ENCODE results near the gene STXBP2. TPM values are rescaled to one million over a fixed set of nuclear protein-coding genes. Genes with fewer than 3 reads are reported as not detected.
A peak's percentile ranks its signal among the peaks of the same experiment; 100 is the strongest.

The STXBP2 gene
- 100 to 1,000 TPM; 256 to 274 TPM for total RNA-seq
- total RNA-seq = 9.4 to 20.5 reads per million in 2 donors

DNA sequence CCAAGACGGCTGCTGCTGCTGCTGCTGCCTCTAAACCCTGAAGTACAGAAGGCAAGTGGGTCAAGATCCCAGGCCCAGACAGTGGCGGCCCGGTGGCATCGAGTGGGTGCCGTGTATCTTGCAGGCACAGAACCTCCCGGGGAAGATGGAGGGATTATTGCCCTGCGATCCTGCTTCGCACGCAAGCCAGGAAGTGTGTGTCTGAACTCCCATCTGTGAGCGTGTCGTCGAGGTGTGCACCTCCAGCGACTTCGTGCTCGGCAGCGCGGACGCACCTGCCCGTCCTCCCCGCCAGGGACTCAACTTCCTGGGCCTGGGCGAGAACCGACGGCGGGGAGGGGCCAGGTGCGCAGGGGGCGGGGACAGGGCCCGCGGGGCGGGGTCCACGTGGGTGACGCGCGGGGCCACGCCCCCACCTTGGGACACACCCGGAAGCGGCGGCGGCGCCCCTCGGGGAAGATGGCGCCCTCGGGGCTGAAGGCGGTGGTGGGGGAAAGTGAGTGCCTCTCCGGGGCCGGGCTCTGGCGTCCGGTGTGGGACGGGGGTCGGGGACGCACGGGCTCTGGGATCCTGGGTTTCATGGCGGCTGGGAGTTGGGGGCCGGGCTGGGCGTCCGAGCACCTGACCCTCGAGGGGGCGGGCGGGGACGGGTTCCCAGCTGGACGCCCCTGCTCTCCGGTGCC is at the start of gene STXBP2:
TSS of gene STXBP2 (plus strand) at position 420 of the 683 bp plus-strand sequence. CDS start at position 460, 40 bp downstream.
- H3K4me1 Mint-ChIP-seq = peaks cover 16% of the 10 kb centered on the region

DNA sequence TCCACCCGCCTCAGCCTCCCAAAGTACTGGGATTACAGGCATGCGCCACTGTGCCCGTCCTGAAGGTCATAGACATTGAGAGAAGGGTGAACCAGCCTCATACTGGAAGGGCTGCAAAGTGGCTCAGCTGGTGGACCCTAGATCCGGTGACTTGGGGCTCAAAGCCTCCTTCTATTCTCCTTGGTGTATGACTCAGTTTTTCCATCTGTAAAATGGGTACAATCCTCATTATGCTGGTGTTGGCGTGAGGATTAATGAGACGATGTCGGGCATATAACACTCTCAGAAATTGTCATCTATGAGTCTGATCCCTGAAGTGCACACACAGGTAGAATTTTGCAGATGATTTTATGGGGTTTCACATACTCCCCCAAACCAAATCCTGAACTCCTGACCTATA is 47.1 kb upstream of the STXBP2 start:
- H3K27ac Mint-ChIP-seq = no peak overlapping the region
- H3K27me3 Mint-ChIP-seq = peaks cover 27% of the 10 kb centered on the region
- no peaks in the 10 kb centered on the region for H3K9me3 ChIP-seq (ENCODE audit: control insufficient read depth, low read length, poor library complexity, severe bottlenecking)
- H3K4me1 Mint-ChIP-seq = peaks cover 2% of the 10 kb centered on the region
- H3K4me3 Mint-ChIP-seq = no peak overlapping the region
- no peak for DNase-seq
- H3K36me3 Mint-ChIP-seq (ENCODE audit: low read depth) = peaks cover 2% of the 10 kb centered on the region
- no peak for ATAC-seq

More for the DNA sequence above, at the start of gene STXBP2:
- no peaks in the 10 kb centered on the region for H3K9me3 ChIP-seq (ENCODE audit: control insufficient read depth, low read length, poor library complexity, severe bottlenecking)
- Mint-ChIP-seq H3K27me3 (no peaks in the 10 kb centered on the region), H3K27ac (peak within 1 kb of the TSS; percentile 83), H3K36me3 (ENCODE audit: low read depth) (peaks cover 6% of the 10 kb centered on the region), H3K4me3 (peak within 1 kb of the TSS; percentile 87)
- DNase-seq = peak; percentile 92 to 96 (median 95)
- peak; percentile 97 for ATAC-seq

DNA sequence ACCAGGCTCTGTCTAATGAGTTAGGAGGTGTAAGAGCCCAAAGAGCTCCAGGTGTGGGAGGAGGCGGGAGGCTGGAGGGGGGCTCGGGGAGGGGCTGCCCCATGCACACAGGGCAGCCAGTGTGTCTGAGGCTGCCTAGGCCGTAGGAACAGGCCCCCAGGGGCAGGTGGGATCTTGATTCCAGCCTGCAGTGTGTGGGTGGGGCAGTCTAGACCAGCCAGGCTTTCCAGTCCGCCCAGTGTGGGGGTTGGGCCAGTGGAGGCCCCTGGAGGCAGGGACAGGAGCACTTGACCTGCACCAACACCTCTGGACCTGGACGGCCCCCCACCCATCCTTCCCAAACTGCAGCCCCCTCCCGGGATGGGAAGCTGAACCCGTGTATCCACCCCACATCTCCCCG is 46.7 kb upstream of the STXBP2 start:
- H3K4me3 Mint-ChIP-seq = no peak overlapping the region
- ATAC-seq (no peak), DNase-seq (no peak)
- H3K27ac Mint-ChIP-seq = no peak overlapping the region
- peaks cover 4% of the 10 kb centered on the region for H3K36me3 Mint-ChIP-seq (ENCODE audit: low read depth)
- peaks cover 28% of the 10 kb centered on the region for H3K27me3 Mint-ChIP-seq
- H3K4me1 Mint-ChIP-seq = peaks cover 5% of the 10 kb centered on the region
- H3K9me3 ChIP-seq (ENCODE audit: control insufficient read depth, low read length, poor library complexity, severe bottlenecking) = no peaks in the 10 kb centered on the region

- peaks cover 9% of the 10 kb centered on the region for H3K4me1 Mint-ChIP-seq
- H3K27me3 Mint-ChIP-seq = peaks cover 53% of the 10 kb centered on the region
- H3K36me3 Mint-ChIP-seq (ENCODE audit: low read depth) = peaks cover 5% of the 10 kb centered on the region
Observed at GRCh38 chr19:7595466-7596133, 41.3 kb upstream of the STXBP2 start, which contains the start of gene CAMSAP3. CAMSAP3 (plus strand) TSS chr19:7595863; CDS start chr19:7596003, 140 bp downstream.

GRCh38 chr19:7596211-7596937 is 40.5 kb upstream of the STXBP2 start:
- Mint-ChIP-seq H3K4me3 (peak overlapping the region; percentile 75), H3K27me3 (peaks cover 53% of the 10 kb centered on the region), H3K36me3 (ENCODE audit: low read depth) (peaks cover 7% of the 10 kb centered on the region), H3K4me1 (peaks cover 9% of the 10 kb centered on the region), H3K27ac (no peak overlapping the region)
- H3K9me3 ChIP-seq (ENCODE audit: control insufficient read depth, low read length, poor library complexity, severe bottlenecking) = no peaks in the 10 kb centered on the region
- ATAC-seq (peak; percentile 16), DNase-seq (no peak)

More at GRCh38 chr19:7595466-7596133, 41.3 kb upstream of the STXBP2 start, which contains the start of gene CAMSAP3:
- H3K9me3 ChIP-seq (ENCODE audit: control insufficient read depth, low read length, poor library complexity, severe bottlenecking) = no peaks in the 10 kb centered on the region
- peak within 1 kb of the TSS; percentile 83 for H3K4me3 Mint-ChIP-seq
- peak in 2 of 3 donors; percentile 26 to 31 for DNase-seq
- ATAC-seq = peak; percentile 84
- no peak within 1 kb of the TSS for H3K27ac Mint-ChIP-seq

DNA sequence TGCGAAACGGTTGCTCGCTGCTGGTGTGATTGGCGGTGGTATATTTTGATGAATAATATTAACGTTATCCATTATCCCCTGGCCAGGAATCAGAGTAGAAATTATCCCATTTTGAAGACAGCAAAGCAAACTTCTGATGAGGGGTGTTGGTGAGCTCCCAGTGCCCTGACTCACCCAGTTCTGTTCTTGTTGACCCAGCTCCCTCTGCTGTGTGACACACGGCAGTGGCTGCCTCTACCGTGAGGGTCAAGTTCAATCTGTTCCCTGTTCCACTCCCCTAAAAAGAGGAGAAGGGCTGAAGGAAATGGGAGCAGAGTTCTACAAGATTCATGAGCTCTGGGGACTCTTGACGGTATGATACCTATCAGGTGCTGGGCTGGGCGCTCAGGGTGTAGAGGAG is 39.2 kb upstream of the STXBP2 start:
- H3K27ac Mint-ChIP-seq = no peak overlapping the region
- H3K9me3 ChIP-seq (ENCODE audit: control insufficient read depth, low read length, poor library complexity, severe bottlenecking) = no peaks in the 10 kb centered on the region
- DNase-seq = no peak
- ATAC-seq = no peak
- H3K27me3 Mint-ChIP-seq = peaks cover 59% of the 10 kb centered on the region
- peaks cover 9% of the 10 kb centered on the region for H3K4me1 Mint-ChIP-seq
- peaks cover 7% of the 10 kb centered on the region for H3K36me3 Mint-ChIP-seq (ENCODE audit: low read depth)
- no peak overlapping the region for H3K4me3 Mint-ChIP-seq

- no peak for ATAC-seq
- peaks cover 9% of the 10 kb centered on the region for H3K4me1 Mint-ChIP-seq
- no peak overlapping the region for H3K4me3 Mint-ChIP-seq
Observed at GRCh38 chr19:7598180-7598579, 38.7 kb upstream of the STXBP2 start.

DNA sequence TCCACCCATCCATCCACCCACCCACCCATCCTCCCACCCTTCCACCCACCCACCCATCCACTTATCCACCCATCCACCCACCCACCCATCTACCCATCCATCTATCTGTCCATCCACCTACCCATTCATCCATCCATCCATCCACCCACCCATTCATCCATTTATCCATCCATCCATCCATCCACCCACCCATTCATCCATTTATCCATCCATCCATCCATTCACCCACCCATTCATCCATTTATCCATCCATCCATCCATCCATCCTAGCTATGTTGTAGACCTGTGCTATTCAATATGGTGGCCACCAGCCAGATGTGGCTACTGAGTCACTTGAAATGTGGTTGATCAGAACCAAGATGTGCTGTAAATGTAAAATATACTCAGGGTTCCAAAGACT is 36.2 kb upstream of the STXBP2 start:
- no peak overlapping the region for H3K4me3 Mint-ChIP-seq
- no peak for DNase-seq
- no peak overlapping the region for H3K27ac Mint-ChIP-seq
- H3K27me3 Mint-ChIP-seq = peaks cover 43% of the 10 kb centered on the region
- no peaks in the 10 kb centered on the region for H3K9me3 ChIP-seq (ENCODE audit: control insufficient read depth, low read length, poor library complexity, severe bottlenecking)
- ATAC-seq = no peak
- peaks cover 9% of the 10 kb centered on the region for H3K36me3 Mint-ChIP-seq (ENCODE audit: low read depth)
- peaks cover 4% of the 10 kb centered on the region for H3K4me1 Mint-ChIP-seq

More at GRCh38 chr19:7598180-7598579, 38.7 kb upstream of the STXBP2 start:
- DNase-seq = no peak
- peaks cover 56% of the 10 kb centered on the region for H3K27me3 Mint-ChIP-seq
- H3K36me3 Mint-ChIP-seq (ENCODE audit: low read depth) = peaks cover 7% of the 10 kb centered on the region
- no peak overlapping the region for H3K27ac Mint-ChIP-seq
- H3K9me3 ChIP-seq (ENCODE audit: control insufficient read depth, low read length, poor library complexity, severe bottlenecking) = no peaks in the 10 kb centered on the region

DNA sequence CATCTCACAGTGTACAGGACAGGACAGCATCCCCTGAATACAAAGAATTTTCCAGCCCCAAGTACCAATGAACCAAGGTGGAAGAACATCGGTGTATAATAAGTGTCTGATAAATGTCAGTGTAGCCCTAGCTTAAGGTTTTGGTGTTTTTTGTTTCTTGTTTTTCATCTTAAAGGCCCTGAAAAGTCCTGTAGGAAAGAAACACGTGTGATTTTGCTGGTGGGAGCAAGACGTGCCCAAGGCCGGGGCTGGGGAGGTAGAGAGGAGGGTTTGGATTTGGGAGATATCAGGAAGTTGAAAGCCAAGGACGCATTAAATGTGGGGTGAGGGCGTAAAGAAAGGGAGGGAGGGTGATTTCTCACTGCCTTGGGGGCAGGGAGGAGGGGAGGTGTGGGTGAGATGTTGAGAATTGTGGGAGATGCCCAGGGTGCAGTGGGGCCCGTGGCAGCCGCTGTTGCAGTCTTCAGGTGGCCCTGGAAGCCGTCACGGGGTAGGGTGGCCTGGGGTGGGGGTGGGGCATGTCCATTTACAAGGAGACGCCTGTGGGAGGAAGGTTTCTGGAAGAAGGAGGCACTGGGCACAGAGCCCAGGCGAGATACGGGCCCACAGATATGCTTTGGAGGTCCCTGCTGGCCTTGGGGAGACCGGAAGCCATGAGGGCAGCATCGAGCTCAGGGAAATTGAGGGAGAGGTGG is 34.5 kb upstream of the STXBP2 start:
- Mint-ChIP-seq H3K4me3 (no peak overlapping the region), H3K4me1 (peaks cover 4% of the 10 kb centered on the region), H3K36me3 (ENCODE audit: low read depth) (peaks cover 9% of the 10 kb centered on the region), H3K27ac (no peak overlapping the region), H3K27me3 (peaks cover 36% of the 10 kb centered on the region)
- DNase-seq = no peak
- no peak for ATAC-seq
- H3K9me3 ChIP-seq (ENCODE audit: control insufficient read depth, low read length, poor library complexity, severe bottlenecking) = no peaks in the 10 kb centered on the region

GRCh38 chr19:7602935-7603497 is 33.9 kb upstream of the STXBP2 start:
- no peak for DNase-seq
- no peaks in the 10 kb centered on the region for H3K9me3 ChIP-seq (ENCODE audit: control insufficient read depth, low read length, poor library complexity, severe bottlenecking)
- peaks cover 9% of the 10 kb centered on the region for H3K36me3 Mint-ChIP-seq (ENCODE audit: low read depth)
- H3K4me1 Mint-ChIP-seq = peaks cover 4% of the 10 kb centered on the region
- H3K4me3 Mint-ChIP-seq = no peak overlapping the region
- no peak overlapping the region for H3K27ac Mint-ChIP-seq
- H3K27me3 Mint-ChIP-seq = peaks cover 30% of the 10 kb centered on the region
- ATAC-seq = no peak

GRCh38 chr19:7603919-7604318 is 33.0 kb upstream of the STXBP2 start:
- no peak overlapping the region for H3K4me3 Mint-ChIP-seq
- H3K27me3 Mint-ChIP-seq = peaks cover 21% of the 10 kb centered on the region
- H3K9me3 ChIP-seq (ENCODE audit: control insufficient read depth, low read length, poor library complexity, severe bottlenecking) = no peaks in the 10 kb centered on the region
- H3K27ac Mint-ChIP-seq = no peak overlapping the region
- H3K4me1 Mint-ChIP-seq = peaks cover 2% of the 10 kb centered on the region
- no peak for ATAC-seq
- peaks cover 9% of the 10 kb centered on the region for H3K36me3 Mint-ChIP-seq (ENCODE audit: low read depth)
- no peak for DNase-seq

GRCh38 chr19:7605490-7606222 is 31.3 kb upstream of the STXBP2 start:
- Mint-ChIP-seq H3K27ac (no peak overlapping the region), H3K4me3 (no peak overlapping the region)

More at GRCh38 chr19:7605490-7606222, 31.3 kb upstream of the STXBP2 start:
- Mint-ChIP-seq H3K27me3 (peaks cover 20% of the 10 kb centered on the region), H3K4me1 (peaks cover 2% of the 10 kb centered on the region), H3K36me3 (ENCODE audit: low read depth) (peaks cover 9% of the 10 kb centered on the region)
- no peaks in the 10 kb centered on the region for H3K9me3 ChIP-seq (ENCODE audit: control insufficient read depth, low read length, poor library complexity, severe bottlenecking)
- DNase-seq (no peak), ATAC-seq (peak; percentile 74)
